T-helper 1 cell (primary cell): Measurements from ENCODE around the gene SNX30.

ENCODE experiments used
- DNase-seq, 5 donors: peaks; one replicate each; pipeline ENCODE4 v3.0.0-alpha.2; 2012 to 2020

The SNX30 gene

GRCh38 chr9:112831281-112831851 is 80.8 kb downstream of the SNX30 start:
- no peak for DNase-seq

GRCh38 chr9:112831969-112832368 is 81.4 kb downstream of the SNX30 start:
- no peak for DNase-seq

DNA sequence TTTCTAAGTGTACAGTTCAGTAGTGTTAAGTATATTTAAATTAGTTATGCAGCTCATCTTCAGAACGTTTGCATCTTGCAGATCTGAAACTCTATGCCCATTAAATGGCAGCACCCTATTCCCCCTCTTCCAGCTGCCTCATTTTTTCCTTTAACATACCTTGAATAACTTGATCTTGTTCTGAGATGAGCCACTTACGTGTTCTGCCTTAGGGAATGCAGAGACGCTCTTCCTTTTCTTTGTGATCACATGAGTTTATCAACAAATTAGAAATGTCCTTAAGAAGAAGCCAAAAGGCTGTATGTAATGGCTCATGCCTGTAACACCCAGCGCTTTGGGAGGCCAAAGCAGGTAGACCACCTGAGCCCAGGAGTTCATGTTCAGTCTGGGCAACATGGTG is 82.5 kb downstream of the SNX30 start:
- DNase-seq = no peak

DNA sequence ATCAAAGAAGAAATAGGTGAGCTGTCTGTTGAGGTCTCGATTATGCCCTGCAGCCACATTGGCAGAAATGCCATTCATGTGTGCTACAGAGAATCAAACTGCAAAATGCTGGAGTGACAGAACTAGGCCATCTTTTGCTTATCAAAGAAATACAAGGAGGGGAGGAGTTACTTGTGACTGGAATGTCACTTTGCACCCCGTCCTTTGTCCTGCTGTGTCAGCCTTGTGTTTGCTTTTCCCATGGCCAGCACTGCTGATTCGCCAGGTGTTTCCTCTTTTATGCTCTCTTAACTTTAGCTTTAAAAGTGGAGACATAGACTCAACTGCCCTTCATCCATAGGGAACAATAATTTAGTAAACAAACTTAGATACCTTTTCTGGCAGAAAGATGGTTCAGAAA is 85.8 kb downstream of the SNX30 start:
- no peak for DNase-seq

GRCh38 chr9:112838342-112838741 is 87.8 kb downstream of the SNX30 start:
- DNase-seq = no peak

DNA sequence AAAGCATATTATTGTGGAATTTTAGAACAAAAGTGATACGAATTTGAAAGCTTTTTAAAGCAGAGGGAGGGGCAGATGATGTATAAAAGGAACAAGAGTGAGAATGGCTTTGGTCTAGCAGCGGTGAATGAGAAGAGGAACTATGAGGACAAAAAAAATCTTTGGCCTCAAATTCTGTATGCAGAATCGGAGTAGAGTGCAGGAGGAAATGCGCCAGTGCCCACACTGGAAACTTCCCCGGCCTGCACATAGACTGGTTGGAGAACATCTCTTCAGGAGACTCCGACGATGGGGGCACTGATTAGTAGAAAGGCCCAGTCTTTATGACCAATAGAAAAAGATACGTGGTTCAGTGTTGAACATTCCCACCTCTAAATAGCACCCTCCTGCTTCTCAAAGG is 88.8 kb downstream of the SNX30 start:
- DNase-seq = no peak

DNA sequence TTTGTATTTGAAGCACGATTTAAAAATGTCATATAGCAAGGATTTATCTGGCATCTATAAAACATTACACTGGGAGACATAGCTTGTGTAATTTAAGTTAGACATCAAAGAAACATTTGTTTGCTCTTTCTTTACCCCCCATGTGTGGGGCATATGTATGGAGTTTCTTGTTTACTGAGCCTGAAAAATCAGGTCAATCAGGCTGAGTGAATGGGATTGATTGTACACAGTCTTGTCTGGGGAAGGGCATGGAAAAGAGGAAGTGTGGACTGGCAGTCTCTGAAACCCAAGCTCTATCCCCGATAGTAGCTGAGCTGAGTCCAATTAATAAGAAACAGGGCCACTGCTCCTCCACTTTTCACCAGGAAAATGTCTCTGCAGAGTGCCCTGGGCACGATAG is 90.7 kb downstream of the SNX30 start:
- DNase-seq = no peak

GRCh38 chr9:112842555-112842954 is 92.0 kb downstream of the SNX30 start:
- no peak for DNase-seq

DNA sequence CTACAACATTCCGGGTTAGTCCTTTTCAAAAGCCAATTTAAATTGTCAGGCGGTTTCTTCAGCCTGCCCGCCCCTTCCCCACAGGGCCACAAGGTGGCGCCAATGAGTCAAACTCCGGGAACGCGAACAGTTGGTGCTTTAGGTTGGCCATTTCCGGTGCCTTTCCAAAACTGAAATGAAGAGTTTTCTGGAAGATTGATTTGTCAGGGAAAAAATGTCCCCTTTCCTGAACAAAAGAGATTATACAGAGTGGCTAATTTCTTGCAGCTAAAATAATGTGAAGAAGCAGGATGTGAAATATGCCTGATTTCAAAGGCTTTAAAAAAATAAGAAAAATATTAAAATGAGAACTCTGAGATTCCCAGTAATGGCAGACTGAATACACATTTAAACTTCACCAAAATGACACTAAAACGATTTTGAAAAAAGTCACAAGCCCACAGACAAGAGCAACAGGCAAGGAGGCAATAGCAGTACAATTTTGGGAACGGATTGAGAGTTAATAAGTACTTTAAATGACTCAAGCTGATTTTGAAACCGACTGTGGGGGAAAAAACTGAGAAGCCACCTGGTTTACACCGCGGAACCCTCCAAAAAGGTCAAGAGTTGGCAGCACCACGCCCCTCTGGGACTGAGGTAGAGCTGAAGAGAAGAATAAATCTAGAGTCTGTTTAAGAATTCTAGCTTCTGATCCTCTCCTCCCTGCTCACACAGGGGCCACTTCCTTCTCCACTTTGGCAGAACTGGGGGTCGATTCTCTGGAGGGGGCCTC is 94.4 kb downstream of the SNX30 start:
- peak; percentile 42 to 56 (median 54) for DNase-seq

- no peak for DNase-seq
These were observed 96.2 kb downstream of the SNX30 start for GRCh38 chr9:112846528-112847488.

GRCh38 chr9:112848316-112849151 is 98.0 kb downstream of the SNX30 start:
- no peak for DNase-seq

DNA sequence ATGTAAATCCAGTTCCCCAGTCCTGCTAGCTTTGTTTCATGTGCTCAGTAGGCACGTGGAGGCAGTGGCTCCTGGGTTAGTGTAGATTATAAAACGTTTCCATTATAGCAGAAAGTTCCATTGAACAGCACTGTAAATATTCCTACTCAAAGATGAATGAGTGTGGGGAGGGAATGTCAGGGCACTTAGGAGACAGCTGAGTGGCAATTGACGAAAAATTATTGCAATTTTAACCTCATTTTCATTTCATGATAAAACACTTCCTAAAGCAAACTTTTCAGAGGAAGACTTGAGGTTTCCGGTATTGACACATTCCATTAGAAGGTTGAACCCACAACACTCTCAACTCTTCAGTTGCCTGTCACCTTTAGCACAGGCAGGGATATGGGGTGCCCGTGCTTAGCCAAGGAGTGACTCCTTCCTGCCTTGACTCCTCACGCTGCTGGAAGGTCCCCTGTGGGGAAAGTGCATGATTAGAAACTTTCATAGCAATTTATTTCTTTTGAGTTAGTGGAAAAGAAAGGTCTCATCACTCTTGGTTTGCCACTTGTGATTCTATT is 98.9 kb downstream of the SNX30 start:
- no peak for DNase-seq

GRCh38 chr9:112850840-112851239 is 100.3 kb downstream of the SNX30 start:
- no peak for DNase-seq

DNA sequence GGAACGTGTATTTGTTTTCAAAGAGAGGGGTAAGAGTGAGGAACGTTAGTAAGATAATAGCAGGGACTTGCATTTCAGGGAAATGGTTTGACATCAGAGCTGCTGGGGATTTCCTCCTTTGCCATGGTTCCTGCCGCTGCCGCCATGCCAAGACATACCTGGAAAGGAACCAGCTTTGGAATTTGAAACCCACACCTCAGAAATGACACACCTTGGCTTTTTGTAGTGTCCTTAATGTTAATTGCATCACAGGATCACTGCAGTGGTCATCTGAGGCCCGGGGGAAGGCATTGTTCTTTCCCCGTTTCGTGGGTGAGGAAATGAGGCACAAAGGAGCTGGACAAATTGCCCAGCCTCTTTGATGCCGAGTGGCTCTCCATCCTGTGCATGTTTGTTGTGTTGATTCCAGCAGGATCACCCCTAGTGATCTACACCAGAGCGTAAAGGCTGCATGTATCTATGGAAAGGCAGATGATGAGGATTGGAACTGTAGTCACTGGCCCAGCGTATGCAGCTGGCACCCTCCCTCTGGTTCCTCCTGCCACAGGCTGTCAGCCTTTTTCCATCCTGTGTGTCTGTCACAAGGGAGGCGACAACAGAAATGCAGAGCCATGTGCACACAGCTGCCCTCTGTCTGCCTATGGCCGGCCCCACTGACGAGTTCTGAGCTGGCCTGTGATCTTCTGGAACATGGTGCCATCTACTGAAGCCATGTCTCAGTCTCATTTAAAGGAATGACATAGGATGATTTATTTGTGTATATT is 102.4 kb downstream of the SNX30 start:
- no peak for DNase-seq

DNA sequence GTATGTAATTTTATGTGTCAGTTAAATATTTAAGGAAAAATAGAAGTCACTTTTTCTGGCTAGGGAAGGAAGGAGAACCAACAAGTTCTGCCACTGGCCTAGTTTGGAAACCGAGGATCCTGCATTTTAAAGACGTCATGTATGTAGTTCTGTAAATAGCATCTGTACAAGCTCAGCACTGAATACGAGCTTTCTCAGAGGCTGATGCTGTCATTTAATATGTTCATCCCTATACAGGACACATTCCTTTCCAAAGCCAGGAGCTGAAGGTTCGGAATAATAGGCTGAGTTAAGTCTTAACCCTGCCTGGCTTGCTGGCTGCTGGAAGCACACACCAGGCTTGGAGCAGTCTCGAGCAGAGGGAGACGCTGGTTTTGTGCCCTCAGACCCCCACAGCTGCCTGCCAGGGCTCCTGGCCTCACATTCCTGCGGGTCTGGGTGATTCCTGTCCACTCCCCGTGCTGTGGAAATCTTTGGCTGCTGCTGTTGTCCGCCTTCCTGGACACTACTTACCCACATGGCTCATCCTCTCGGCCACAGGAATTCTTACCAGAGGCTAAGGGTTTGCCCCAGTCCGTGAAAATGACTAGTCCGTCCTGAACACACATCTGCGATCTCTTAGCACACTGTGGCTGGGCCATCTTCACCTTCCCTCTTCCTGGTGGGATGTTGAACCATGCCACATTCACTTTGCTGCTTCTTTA is 103.5 kb downstream of the SNX30 start:
- DNase-seq = no peak

DNA sequence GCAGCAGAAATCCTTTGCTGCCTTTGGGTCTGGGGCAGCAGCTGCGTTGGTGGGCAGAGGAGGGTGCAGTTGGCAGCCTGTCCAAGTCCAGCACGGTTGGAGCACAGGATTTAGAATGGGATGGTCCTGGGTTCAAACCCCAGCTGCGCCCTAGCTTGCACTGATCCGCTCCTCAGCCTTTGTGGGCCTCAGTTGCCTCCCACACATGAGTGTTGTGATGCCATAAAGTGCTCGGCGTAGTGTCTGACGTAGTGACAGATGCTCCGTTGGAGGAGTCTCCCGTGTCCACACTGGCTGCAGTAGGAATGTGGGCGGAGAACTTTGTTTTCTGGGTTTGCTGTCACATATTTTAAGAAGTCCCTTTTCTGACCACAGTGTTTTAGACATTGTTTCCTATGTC is 104.1 kb downstream of the SNX30 start:
- no peak for DNase-seq

GRCh38 chr9:112856200-112856599 is 105.6 kb downstream of the SNX30 start:
- DNase-seq = no peak

GRCh38 chr9:112856843-112857242 is 106.3 kb downstream of the SNX30 start:
- DNase-seq = no peak

GRCh38 chr9:112858005-112858404 is 107.4 kb downstream of the SNX30 start:
- no peak for DNase-seq

DNA sequence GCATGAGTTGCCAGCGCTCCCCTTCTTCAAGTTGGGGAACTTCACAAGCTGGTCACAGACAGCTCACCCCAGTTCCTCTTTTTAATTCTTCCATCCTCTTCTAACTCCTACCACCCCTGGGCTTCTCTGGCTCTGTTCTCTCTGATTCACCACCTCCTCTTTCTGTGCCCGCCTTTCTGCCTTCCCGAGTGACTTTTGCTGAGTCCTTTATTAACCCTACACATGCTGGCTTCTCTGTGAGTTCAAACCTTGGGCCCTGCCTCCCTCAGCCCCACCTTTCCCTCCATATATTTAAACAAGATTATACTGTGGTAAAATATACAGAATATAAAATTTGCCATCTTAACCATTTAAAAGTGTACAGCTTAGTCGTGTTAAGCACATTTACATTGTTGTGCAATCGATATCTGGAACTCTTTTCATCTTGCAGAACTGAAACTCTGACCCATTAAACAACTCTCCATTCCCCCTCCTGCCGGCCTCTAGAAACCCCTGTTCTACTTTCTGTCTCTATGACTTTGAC is 108.1 kb downstream of the SNX30 start:
- no peak for DNase-seq

- DNase-seq = no peak
These were observed 109.9 kb downstream of the SNX30 start for GRCh38 chr9:112860451-112860850.
